Body of pancreas (tissue), 4 donors: ENCODE data around the gene PEX5.
"Not testable (repeated sequence)": the region's sequence is repeated elsewhere in the genome, so short reads cannot be mapped to it uniquely, and the experiment has no call there.

ENCODE experiments used
- CTCF ChIP-seq, 7 experiments: fragments of 450-650 bp in 4 of 7; fragments of 200-600 bp in 3 of 7; sonication (generic) in 3 of 7; IDR thresholded peaks; one replicate each; pipeline ENCODE4 v1.5.1; 2016 to 2019; ENCODE audit warnings: antibody characterized with exemption in 7 of 7
- POLR2A ChIP-seq, 3 donors: fragments of 450-650 bp; IDR thresholded peaks; one replicate each; pipeline ENCODE4 v1.6.1; 2016; ENCODE audit warnings: antibody characterized with exemption in 3 of 3, mild to moderate bottlenecking in 2 of 3

DNA sequence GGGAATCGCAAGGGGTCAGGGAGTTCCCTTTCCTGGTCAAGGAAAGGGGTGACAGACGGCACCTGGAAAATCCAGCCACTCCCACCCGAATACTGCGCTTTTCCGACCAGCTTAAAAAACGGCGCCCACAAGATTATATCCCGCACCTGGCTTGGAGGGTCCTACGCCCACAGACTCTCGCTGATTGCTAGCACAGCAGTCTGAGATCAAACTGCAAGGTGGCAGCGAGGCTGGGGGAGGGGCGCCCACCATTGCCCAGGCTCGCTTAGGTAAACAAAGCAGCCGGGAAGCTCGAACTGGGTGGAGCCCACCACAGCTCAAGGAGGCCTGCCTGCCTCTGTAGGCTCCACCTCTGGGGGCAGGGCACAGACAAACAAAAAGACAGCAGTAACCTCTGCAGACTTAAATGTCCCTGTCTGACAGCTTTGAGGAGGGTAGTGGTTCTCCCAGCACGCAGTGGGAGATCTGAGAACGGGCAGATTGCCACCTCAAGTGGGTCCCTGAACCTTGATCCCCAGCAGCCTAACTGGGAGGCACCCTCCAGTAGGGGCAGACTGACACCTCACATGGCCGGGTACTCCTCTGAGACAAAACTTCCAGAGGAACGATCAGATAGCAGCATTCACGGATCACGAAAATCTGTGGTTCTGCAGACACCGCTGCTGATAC is 62.0 kb downstream of the PEX5 start:
- not testable (repeated sequence) for TF ChIP-seq CTCF, POLR2A (IDR thresholded peaks at IDR 0.05)
